HEK293 (cell line): Measurements from ENCODE around the gene HELQ.
A peak's percentile ranks its signal among the peaks of the same experiment; 100 is the strongest.

ENCODE experiments used
- GLIS1 ChIP-seq: fragments of 450-650 bp; formaldehyde crosslinking; IDR thresholded peaks from 2 replicates; pipeline ENCODE4 v1.5.1; 2016; ENCODE audit warnings: missing biosample characterization, missing genetic modification characterization
- INSM2 ChIP-seq: fragments of 450-650 bp; formaldehyde crosslinking; IDR thresholded peaks from 2 replicates; pipeline ENCODE4 v1.5.1; 2016; ENCODE audit warnings: missing biosample characterization, missing genetic modification characterization
- MEIS1 ChIP-seq: sonication (generic); formaldehyde crosslinking; IDR thresholded peaks from 2 replicates; pipeline ENCODE4 v1.8.1; 2022; ENCODE audit warnings: missing genetic modification reagents, mild to moderate bottlenecking, borderline replicate concordance
- RBAK ChIP-seq: fragments of 450-650 bp; formaldehyde crosslinking; IDR thresholded peaks from 2 replicates; pipeline ENCODE4 v1.5.1; 2016; ENCODE audit warnings: missing biosample characterization, missing genetic modification characterization
- SETDB1 ChIP-seq: IDR thresholded peaks from one replicate; pipeline ENCODE4 v1.6.1; 2017; ENCODE audit warnings: mild to moderate bottlenecking, low read length, moderate library complexity, mixed read lengths; ENCODE audit not compliant: insufficient read length
- SP3 ChIP-seq: fragments of 450-650 bp; formaldehyde crosslinking; IDR thresholded peaks from 2 replicates; pipeline ENCODE4 v1.5.1; 2016; ENCODE audit warnings: missing biosample characterization, missing genetic modification characterization
- WT1 ChIP-seq: fragments of 450-650 bp; formaldehyde crosslinking; IDR thresholded peaks from 2 replicates; pipeline ENCODE4 v1.5.1; 2016; ENCODE audit warnings: missing biosample characterization, missing genetic modification characterization
- YY2 ChIP-seq: fragments of 450-650 bp; formaldehyde crosslinking; IDR thresholded peaks from 2 replicates; pipeline ENCODE4 v1.5.1; 2016; ENCODE audit warnings: missing biosample characterization, missing genetic modification characterization
- ZFP69B ChIP-seq: fragments of 450-650 bp; formaldehyde crosslinking; IDR thresholded peaks from 2 replicates; pipeline ENCODE4 v1.5.1; 2016; ENCODE audit warnings: missing biosample characterization, missing genetic modification characterization
- ZIC2 ChIP-seq: fragments of 450-650 bp; formaldehyde crosslinking; IDR thresholded peaks from 2 replicates; pipeline ENCODE4 v1.5.1; 2016; ENCODE audit warnings: missing biosample characterization, missing genetic modification characterization
- ZNF112 ChIP-seq: fragments of 450-650 bp; formaldehyde crosslinking; IDR thresholded peaks from 2 replicates; pipeline ENCODE4 v1.5.0; 2017; ENCODE audit warnings: missing biosample characterization, missing genetic modification characterization
- ZNF114 ChIP-seq: fragments of 450-650 bp; formaldehyde crosslinking; IDR thresholded peaks from 2 replicates; pipeline ENCODE4 v1.5.0; 2017; ENCODE audit warnings: missing biosample characterization, missing genetic modification characterization
- ZNF132 ChIP-seq: fragments of 450-650 bp; formaldehyde crosslinking; IDR thresholded peaks from 2 replicates; pipeline ENCODE4 v1.5.1; 2017; ENCODE audit warnings: missing biosample characterization, missing genetic modification characterization, borderline replicate concordance
- ZNF211 ChIP-seq: fragments of 450-650 bp; formaldehyde crosslinking; IDR thresholded peaks from 2 replicates; pipeline ENCODE4 v1.5.1; 2016; ENCODE audit warnings: low read depth, missing biosample characterization, missing genetic modification characterization
- ZNF239 ChIP-seq: fragments of 450-650 bp; formaldehyde crosslinking; IDR thresholded peaks from 2 replicates; pipeline ENCODE4 v1.5.1; 2016; ENCODE audit warnings: missing biosample characterization, missing genetic modification characterization
- ZNF274 ChIP-seq, 2 experiments: fragments of 200-500 bp in 1 of 2; fragments of 450-650 bp in 1 of 2; sonication (Bioruptor generic) in 1 of 2; formaldehyde crosslinking in 1 of 2; IDR thresholded peaks; 2 replicates each; pipeline versions ENCODE4 v1.5.1 to v1.6.1; 2014 to 2016; ENCODE audit warnings: borderline replicate concordance in 1 of 2, inconsistent platforms in 1 of 2, low read length in 1 of 2, missing biosample characterization in 1 of 2, missing genetic modification characterization in 1 of 2
- ZNF280C ChIP-seq: fragments of 450-650 bp; formaldehyde crosslinking; IDR thresholded peaks from 2 replicates; pipeline ENCODE4 v1.5.1; 2016; ENCODE audit warnings: missing biosample characterization, missing genetic modification characterization
- ZNF341 ChIP-seq: fragments of 450-650 bp; formaldehyde crosslinking; IDR thresholded peaks from 2 replicates; pipeline ENCODE4; 2016; ENCODE audit warnings: low read depth, missing biosample characterization, missing genetic modification characterization
- ZNF391 ChIP-seq: fragments of 450-650 bp; formaldehyde crosslinking; IDR thresholded peaks from 2 replicates; pipeline ENCODE4 v1.5.1; 2016; ENCODE audit warnings: low read depth, missing biosample characterization, missing genetic modification characterization, borderline replicate concordance
- ZNF423 ChIP-seq: fragments of 450-650 bp; formaldehyde crosslinking; IDR thresholded peaks from 2 replicates; pipeline ENCODE4 v1.5.1; 2016; ENCODE audit warnings: missing biosample characterization, missing genetic modification characterization
- ZNF426 ChIP-seq: fragments of 450-650 bp; formaldehyde crosslinking; IDR thresholded peaks from 2 replicates; pipeline ENCODE4 v1.5.1; 2017; ENCODE audit warnings: missing biosample characterization, missing genetic modification characterization, mild to moderate bottlenecking, inconsistent platforms, moderate library complexity
- ZNF433 ChIP-seq: fragments of 450-650 bp; formaldehyde crosslinking; IDR thresholded peaks from 2 replicates; pipeline ENCODE4 v1.5.1; 2016; ENCODE audit warnings: missing biosample characterization, missing genetic modification characterization, low read depth
- ZNF449 ChIP-seq: fragments of 450-650 bp; formaldehyde crosslinking; IDR thresholded peaks from 2 replicates; pipeline ENCODE4 v1.5.1; 2017; ENCODE audit warnings: missing biosample characterization, mild to moderate bottlenecking, missing genetic modification characterization, moderate library complexity
- ZNF544 ChIP-seq: fragments of 450-650 bp; formaldehyde crosslinking; IDR thresholded peaks from 2 replicates; pipeline ENCODE4 v1.5.0; 2017; ENCODE audit warnings: missing biosample characterization, missing genetic modification characterization
- ZNF555 ChIP-seq: fragments of 450-650 bp; formaldehyde crosslinking; conservative IDR thresholded peaks from 2 replicates; pipeline ENCODE4 v1.5.1; 2017; ENCODE audit warnings: missing biosample characterization, mild to moderate bottlenecking, missing genetic modification characterization, inconsistent platforms
- ZNF571 ChIP-seq: fragments of 450-650 bp; formaldehyde crosslinking; IDR thresholded peaks from 2 replicates; pipeline ENCODE4 v1.5.0; 2017; ENCODE audit warnings: missing biosample characterization, missing genetic modification characterization
- ZNF580 ChIP-seq: fragments of 450-650 bp; formaldehyde crosslinking; IDR thresholded peaks from 2 replicates; pipeline ENCODE4 v1.5.1; 2016; ENCODE audit warnings: missing biosample characterization, missing genetic modification characterization
- ZNF600 ChIP-seq: fragments of 450-650 bp; formaldehyde crosslinking; IDR thresholded peaks from 2 replicates; pipeline ENCODE4 v1.5.1; 2016; ENCODE audit warnings: missing biosample characterization, missing genetic modification characterization
- ZNF626 ChIP-seq: fragments of 450-650 bp; sonication (Bioruptor Pico); formaldehyde crosslinking; IDR thresholded peaks from 2 replicates; pipeline ENCODE4 v1.5.1; 2018; ENCODE audit warnings: missing biosample characterization, missing genetic modification characterization, inconsistent platforms
- ZNF670 ChIP-seq: fragments of 450-650 bp; formaldehyde crosslinking; IDR thresholded peaks from 2 replicates; pipeline ENCODE4 v1.5.1; 2016; ENCODE audit warnings: missing biosample characterization, missing genetic modification characterization, low read depth
- ZNF677 ChIP-seq: fragments of 450-650 bp; IDR thresholded peaks from 2 replicates; pipeline ENCODE4 v1.5.0; 2018; ENCODE audit warnings: missing biosample characterization, mild to moderate bottlenecking, missing genetic modification characterization, moderate library complexity
- ZNF701 ChIP-seq: fragments of 450-650 bp; formaldehyde crosslinking; IDR thresholded peaks from 2 replicates; pipeline ENCODE4 v1.5.1; 2016; ENCODE audit warnings: missing biosample characterization, missing genetic modification characterization
- ZNF777 ChIP-seq: fragments of 450-650 bp; formaldehyde crosslinking; IDR thresholded peaks from 2 replicates; pipeline ENCODE4 v1.5.1; 2017; ENCODE audit warnings: missing biosample characterization, missing genetic modification characterization, borderline replicate concordance
- ZSCAN23 ChIP-seq: fragments of 450-650 bp; formaldehyde crosslinking; IDR thresholded peaks from 2 replicates; pipeline ENCODE4 v1.5.1; 2016; ENCODE audit warnings: missing biosample characterization, missing genetic modification characterization
- ZSCAN30 ChIP-seq: fragments of 450-650 bp; IDR thresholded peaks from 2 replicates; pipeline ENCODE4 v1.5.1; 2018; ENCODE audit warnings: missing biosample characterization, mild to moderate bottlenecking, missing genetic modification characterization, moderate library complexity
- ZXDB ChIP-seq: fragments of 450-650 bp; formaldehyde crosslinking; IDR thresholded peaks from 2 replicates; pipeline ENCODE4 v1.5.1; 2016; ENCODE audit warnings: missing biosample characterization, missing genetic modification characterization

The HELQ gene

GRCh38 chr4:83455281-83456183 lies at the start of gene HELQ, which contains the start of gene MRPS18C (continued):
- TF ChIP-seq ZNF449 (no peak), INSM2 (tag by site-specific recombination) (no peak), YY2 (tag by site-specific recombination) (peak; percentile 75), ZNF701 (no peak), ZNF626 (no peak), ZXDB (tag by site-specific recombination) (peak; percentile 86), ZNF211 (no peak), ZNF580 (tag by site-specific recombination) (peak; percentile 85; the same call in 1 of the 2 replicates), ZIC2 (tag by site-specific recombination) (no peak), MEIS1 (CRISPR knock-in tag) (no peak), ZNF555 (tag by site-specific recombination) (no peak), ZNF544 (tag by site-specific recombination) (no peak), WT1 (no peak; the same call in 1 of the 2 replicates), ZNF600 (peak; percentile 48; the same call in 1 of the 2 replicates), ZNF341 (tag by site-specific recombination) (peak; percentile 36; the same call in 1 of the 2 replicates), ZNF239 (no peak), ZSCAN23 (tag by site-specific recombination) (0 out of 2 replicates have a peak, but pooled peaks have one; percentile 16), GLIS1 (tag by site-specific recombination) (no peak), ZNF426 (tag by site-specific recombination) (no peak), ZNF677 (no peak), ZNF670 (tag by site-specific recombination) (no peak), ZSCAN30 (peak; percentile 80), RBAK (tag by site-specific recombination) (no peak), ZFP69B (no peak), ZNF280C (tag by site-specific recombination) (no peak), ZNF114 (no peak), ZNF571 (no peak), ZNF274 (IDR thresholded peaks at IDR 0.05; ENCODE audit: low read length) (no peak), ZNF274 (tag by site-specific recombination; IDR thresholded peaks at IDR 0.05; ENCODE audit: borderline replicate concordance) (no peak), ZNF777 (tag by site-specific recombination) (no peak), ZNF391 (tag by site-specific recombination) (no peak), SETDB1 (no peak), SP3 (peak; percentile 66), ZNF112 (tag by site-specific recombination) (no peak), ZNF132 (tag by site-specific recombination) (no peak), ZNF433 (tag by site-specific recombination) (no peak), ZNF423 (tag by site-specific recombination) (no peak)
